Thyroid gland (tissue), 4 donors: ENCODE results near the gene CYTH1.

ENCODE experiments used
- POLR2A ChIP-seq, 2 donors: fragments of 450-650 bp; IDR thresholded peaks; one replicate each; pipeline ENCODE4 v1.6.1; 2017; ENCODE audit warnings: antibody characterized with exemption in 2 of 2, mild to moderate bottlenecking in 2 of 2, moderate library complexity in 1 of 2
- TF ChIP-seq, protein P1 (sequence below), 6 experiments: fragments of 200-600 bp in 3 of 6; fragments of 450-650 bp in 3 of 6; sonication (generic) in 3 of 6; IDR thresholded peaks; one replicate each; pipeline ENCODE4 v1.5.1; 2016 to 2019; ENCODE audit warnings: antibody characterized with exemption in 6 of 6, mild to moderate bottlenecking in 2 of 6, inconsistent platforms in 1 of 6, moderate library complexity in 1 of 6

DNA sequence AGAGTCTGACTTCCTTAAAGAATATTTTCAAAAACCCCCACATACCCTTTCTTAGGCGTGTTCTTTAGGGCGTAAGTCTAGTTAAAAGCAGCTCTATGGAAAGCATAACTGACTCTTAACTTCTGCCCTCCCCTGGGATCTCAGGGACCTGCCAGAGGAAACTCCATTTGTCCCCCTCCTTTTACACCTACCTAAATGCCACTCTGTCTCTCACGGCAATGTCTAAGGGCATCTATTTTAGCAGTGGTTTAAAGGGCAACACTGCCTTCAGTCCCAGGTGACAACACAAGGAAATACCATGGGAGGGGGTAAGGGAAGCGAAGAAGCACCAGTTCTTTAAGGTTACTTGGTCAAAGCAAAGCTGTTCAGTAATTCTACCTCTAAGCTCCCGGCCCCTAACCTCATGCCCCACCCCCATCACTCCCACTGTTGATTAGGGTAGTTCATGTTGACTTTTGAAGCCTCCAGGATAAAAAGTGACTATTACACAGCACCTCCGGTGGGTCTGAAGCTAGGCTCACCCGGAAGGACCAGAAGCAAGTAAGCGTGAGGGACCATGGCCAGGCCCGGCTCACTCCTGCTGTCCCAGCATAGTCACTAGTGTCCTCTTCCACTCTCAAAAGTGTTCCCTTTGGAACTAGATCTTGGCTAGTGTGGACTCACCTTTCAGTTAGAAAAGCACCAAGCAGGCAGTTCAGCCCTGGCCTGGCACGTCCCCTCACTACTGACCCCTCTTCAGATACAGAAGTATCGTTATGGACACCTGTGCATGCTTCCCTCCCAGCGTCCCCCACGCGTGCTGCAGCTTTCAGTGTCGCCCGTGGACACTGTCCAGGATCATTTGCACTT lies 47.1 kb downstream of the CYTH1 start:
- TF ChIP-seq, protein P1, sequence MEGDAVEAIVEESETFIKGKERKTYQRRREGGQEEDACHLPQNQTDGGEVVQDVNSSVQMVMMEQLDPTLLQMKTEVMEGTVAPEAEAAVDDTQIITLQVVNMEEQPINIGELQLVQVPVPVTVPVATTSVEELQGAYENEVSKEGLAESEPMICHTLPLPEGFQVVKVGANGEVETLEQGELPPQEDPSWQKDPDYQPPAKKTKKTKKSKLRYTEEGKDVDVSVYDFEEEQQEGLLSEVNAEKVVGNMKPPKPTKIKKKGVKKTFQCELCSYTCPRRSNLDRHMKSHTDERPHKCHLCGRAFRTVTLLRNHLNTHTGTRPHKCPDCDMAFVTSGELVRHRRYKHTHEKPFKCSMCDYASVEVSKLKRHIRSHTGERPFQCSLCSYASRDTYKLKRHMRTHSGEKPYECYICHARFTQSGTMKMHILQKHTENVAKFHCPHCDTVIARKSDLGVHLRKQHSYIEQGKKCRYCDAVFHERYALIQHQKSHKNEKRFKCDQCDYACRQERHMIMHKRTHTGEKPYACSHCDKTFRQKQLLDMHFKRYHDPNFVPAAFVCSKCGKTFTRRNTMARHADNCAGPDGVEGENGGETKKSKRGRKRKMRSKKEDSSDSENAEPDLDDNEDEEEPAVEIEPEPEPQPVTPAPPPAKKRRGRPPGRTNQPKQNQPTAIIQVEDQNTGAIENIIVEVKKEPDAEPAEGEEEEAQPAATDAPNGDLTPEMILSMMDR (IDR thresholded peaks at IDR 0.05), result no peak
- no peak for TF ChIP-seq POLR2A (IDR thresholded peaks at IDR 0.05)
